ENCODE results near the gene NOD2. TPM values are rescaled to one million over a fixed set of nuclear protein-coding genes. Genes with fewer than 3 reads are reported as not detected.

Gene NOD2
- total RNA-seq, 6 donors from 2014 or later: 8.5 to 27.2 (median 11.2) TPM

GRCh38 chr16:50657241-50657640, 36.2 kb upstream of the NOD2 start:
- H3K36me3 ChIP-seq: no peaks in the 10 kb centered on the region
- H3K9me3 ChIP-seq: no peaks in the 10 kb centered on the region
- ATAC-seq (ENCODE audit: low FRiP score in 2 of 2) (peak in 1 of 2 donors; percentile 52), DNase-seq (no peak)
- no peaks in the 10 kb centered on the region for H3K4me1 ChIP-seq
- no peaks in the 10 kb centered on the region for H3K27me3 ChIP-seq
- TF ChIP-seq POLR2AphosphoS5 (IDR thresholded peaks at IDR 0.05): no peak
- TF ChIP-seq POLR2A (IDR thresholded peaks at IDR 0.05): no peak
- no peak for TF ChIP-seq EP300 (IDR thresholded peaks at IDR 0.05)
- no peak for TF ChIP-seq CTCF (IDR thresholded peaks at IDR 0.05)
- 79 to 85% methylated on average over 5 of the region's 5 CpGs for whole genome bisulfite sequencing, 2 donors
- H3K4me3 ChIP-seq: no peak overlapping the region
- H3K27ac ChIP-seq: no peak overlapping the region

GRCh38 chr16:50659806-50660205, 33.6 kb upstream of the NOD2 start:
- no peak for DNase-seq
- H3K9me3 ChIP-seq: no peaks in the 10 kb centered on the region
- TF ChIP-seq CTCF (IDR thresholded peaks at IDR 0.05) (no peak), EP300 (IDR thresholded peaks at IDR 0.05) (no peak), POLR2AphosphoS5 (IDR thresholded peaks at IDR 0.05) (no peak), POLR2A (IDR thresholded peaks at IDR 0.05) (no peak)
- peaks cover 0 to 2% (median 1%) of the 10 kb centered on the region in 4 donors for H3K4me1 ChIP-seq
- 78 to 83% methylated on average over 5 of the region's 5 CpGs for WGBS, 2 donors
- H3K27ac ChIP-seq: no peak overlapping the region
- no peaks in the 10 kb centered on the region for H3K27me3 ChIP-seq
- H3K4me3 ChIP-seq: no peak overlapping the region
- no peak for ATAC-seq (ENCODE audit: low FRiP score in 2 of 2)
- no peaks in the 10 kb centered on the region for H3K36me3 ChIP-seq

DNA sequence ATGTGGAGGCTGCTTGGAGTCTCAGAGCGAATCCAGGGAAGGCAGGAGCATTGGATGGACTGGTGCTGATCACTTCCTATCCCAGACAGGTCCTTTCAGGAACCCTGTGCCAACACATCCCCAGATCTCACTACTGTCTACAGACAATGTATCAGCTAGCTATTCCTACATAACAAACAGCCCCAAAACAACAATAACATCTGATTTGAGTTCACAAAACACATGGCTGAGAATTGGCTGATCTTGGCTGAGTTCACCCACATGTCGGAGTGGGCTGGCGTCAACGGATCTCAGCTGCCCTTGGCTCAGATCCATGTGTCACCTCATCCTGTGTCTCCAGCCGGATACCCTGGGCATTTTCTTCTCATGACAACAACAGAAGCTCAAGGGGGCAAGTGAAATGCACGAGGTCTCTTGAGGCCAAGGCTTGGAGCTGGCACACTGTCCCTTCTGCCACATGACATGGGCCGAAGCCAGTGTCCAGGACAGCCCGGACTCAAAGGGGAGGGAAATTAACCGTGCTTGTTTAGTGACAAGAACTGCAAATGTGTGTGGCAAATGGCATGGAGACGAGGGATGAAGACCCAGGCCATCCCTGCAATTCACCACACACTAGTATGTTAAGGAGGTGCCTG, 31.0 kb upstream of the NOD2 start:
- 83 to 87% methylated on average over 1 to 10 of the region's 10 CpGs for WGBS, 2 donors
- Histone ChIP-seq H3K27ac (no peak overlapping the region), H3K36me3 (no peaks in the 10 kb centered on the region), H3K27me3 (no peaks in the 10 kb centered on the region), H3K4me1 (peaks cover 6 to 16% (median 8%) of the 10 kb centered on the region in 4 donors), H3K9me3 (no peaks in the 10 kb centered on the region), H3K4me3 (no peak overlapping the region)
- TF ChIP-seq CTCF (IDR thresholded peaks at IDR 0.05) (no peak), POLR2A (IDR thresholded peaks at IDR 0.05) (no peak), EP300 (IDR thresholded peaks at IDR 0.05) (no peak), POLR2AphosphoS5 (IDR thresholded peaks at IDR 0.05) (no peak)
- ATAC-seq (ENCODE audit: low FRiP score in 2 of 2) (no peak), DNase-seq (no peak)

DNA sequence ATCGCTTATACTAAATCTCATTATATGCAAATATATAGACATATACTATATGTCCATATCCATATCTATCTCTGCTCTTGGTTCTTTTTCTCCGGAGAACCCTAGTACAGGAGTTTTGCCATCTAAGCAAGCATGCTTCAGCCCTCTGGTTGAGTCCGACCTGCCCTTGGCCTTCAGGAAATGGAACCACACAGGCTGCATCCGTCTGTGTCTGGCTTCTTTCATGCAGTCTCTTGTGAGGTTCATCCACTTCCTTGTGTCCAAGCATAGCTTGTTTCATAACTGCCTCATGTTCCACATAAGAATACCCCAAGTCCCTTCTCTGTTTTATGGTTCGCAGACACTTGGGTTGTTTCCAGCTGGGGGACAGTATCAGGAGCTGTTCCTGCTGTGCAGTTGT, 29.1 kb upstream of the NOD2 start:
- Histone ChIP-seq H3K27ac (no peak overlapping the region), H3K4me1 (peaks cover 14 to 29% (median 20%) of the 10 kb centered on the region in 4 donors), H3K27me3 (no peaks in the 10 kb centered on the region), H3K4me3 (no peak overlapping the region), H3K36me3 (no peaks in the 10 kb centered on the region), H3K9me3 (no peaks in the 10 kb centered on the region)
- WGBS, 2 donors: 69 to 89% methylated on average over 5 of the region's 5 CpGs
- no peak for DNase-seq
- TF ChIP-seq POLR2A (IDR thresholded peaks at IDR 0.05) (no peak), EP300 (IDR thresholded peaks at IDR 0.05) (no peak), POLR2AphosphoS5 (IDR thresholded peaks at IDR 0.05) (no peak), CTCF (IDR thresholded peaks at IDR 0.05) (no peak)
- ATAC-seq (ENCODE audit: low FRiP score in 2 of 2): no peak

All from upper lobe of left lung (tissue), 6 donors.